Skeletal muscle satellite cell (primary cell): ENCODE data around the gene AGAP3.
A peak's percentile ranks its signal among the peaks of the same experiment; 100 is the strongest.

Source experiments
- H3K27me3 ChIP-seq: 2 replicates; pipeline ENCODE4 v1.7.0; 2013; ENCODE audit warnings: low read length; ENCODE audit not compliant: control insufficient read depth, insufficient read depth
- H3K36me3 ChIP-seq: 2 replicates; pipeline ENCODE4 v1.7.0; 2013; ENCODE audit warnings: mild to moderate bottlenecking, control low read depth, low read length; ENCODE audit not compliant: insufficient read depth
- H3K4me1 ChIP-seq: 2 replicates; pipeline ENCODE4 v1.7.0; 2013; ENCODE audit warnings: low read length; ENCODE audit not compliant: control insufficient read depth, insufficient read depth
- H3K4me2 ChIP-seq: 2 replicates; pipeline ENCODE4 v1.7.0; 2013; ENCODE audit warnings: mild to moderate bottlenecking, low read length
- H3K4me3 ChIP-seq: 2 replicates; pipeline ENCODE4 v1.7.0; 2013; ENCODE audit warnings: low read length
- H3K9ac ChIP-seq: 2 replicates; pipeline ENCODE4 v1.7.0; 2013; ENCODE audit warnings: mild to moderate bottlenecking, low read depth, low read length, moderate library complexity
- H3K9me3 ChIP-seq: replicated peaks from 2 replicates; pipeline ENCODE4 v1.7.0; 2013; ENCODE audit warnings: mild to moderate bottlenecking, control low read depth, low read length

The AGAP3 gene

DNA sequence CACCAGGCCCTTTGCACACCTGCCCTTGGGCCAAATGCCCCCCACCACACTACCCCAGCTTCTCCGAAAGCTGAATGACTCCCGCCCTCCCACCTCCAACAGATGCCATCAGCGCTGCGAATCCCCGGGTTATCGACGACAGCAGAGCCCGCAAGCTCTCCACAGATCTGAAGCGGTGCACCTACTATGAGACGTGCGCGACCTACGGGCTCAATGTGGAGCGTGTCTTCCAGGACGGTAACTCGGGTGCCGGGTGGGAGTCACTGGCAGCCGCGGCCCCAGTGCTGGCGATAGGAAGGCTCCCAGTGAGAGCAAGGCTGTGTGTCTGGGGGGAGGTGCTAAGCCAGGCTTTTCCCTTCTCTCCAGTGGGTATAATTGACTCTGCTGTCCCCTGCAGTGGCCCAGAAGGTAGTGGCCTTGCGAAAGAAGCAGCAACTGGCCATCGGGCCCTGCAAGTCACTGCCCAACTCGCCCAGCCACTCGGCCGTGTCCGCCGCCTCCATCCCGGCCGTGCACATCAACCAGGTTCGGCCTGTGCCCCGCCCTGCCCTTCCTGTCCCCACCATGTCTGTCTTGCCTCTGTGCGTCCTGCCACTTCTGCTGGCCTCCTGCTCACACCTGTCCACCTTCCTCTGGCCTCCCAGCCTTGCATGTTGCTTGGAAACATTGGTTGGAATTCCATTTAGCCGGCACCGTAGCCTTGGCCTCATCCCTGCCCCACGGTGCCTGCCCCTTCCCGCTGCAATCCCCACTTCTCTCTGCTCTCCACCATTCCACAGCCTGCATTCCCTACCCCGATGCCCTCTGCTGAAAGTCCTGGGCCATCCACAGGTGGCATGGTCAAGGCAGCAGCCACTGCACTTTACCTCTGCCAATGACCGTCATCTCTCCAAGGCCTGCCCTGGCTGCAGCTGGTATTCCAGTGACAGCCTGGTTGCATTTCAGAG, 32.1 kb downstream of the AGAP3 start:
- Histone ChIP-seq H3K27me3 (no peaks in the 10 kb centered on the region), H3K4me3 (no peak overlapping the region), H3K36me3 (peaks cover 54% of the 10 kb centered on the region), H3K4me2 (no peak overlapping the region), H3K9me3 (no peaks in the 10 kb centered on the region), H3K9ac (no peak overlapping the region), H3K4me1 (peaks cover 11% of the 10 kb centered on the region)

DNA sequence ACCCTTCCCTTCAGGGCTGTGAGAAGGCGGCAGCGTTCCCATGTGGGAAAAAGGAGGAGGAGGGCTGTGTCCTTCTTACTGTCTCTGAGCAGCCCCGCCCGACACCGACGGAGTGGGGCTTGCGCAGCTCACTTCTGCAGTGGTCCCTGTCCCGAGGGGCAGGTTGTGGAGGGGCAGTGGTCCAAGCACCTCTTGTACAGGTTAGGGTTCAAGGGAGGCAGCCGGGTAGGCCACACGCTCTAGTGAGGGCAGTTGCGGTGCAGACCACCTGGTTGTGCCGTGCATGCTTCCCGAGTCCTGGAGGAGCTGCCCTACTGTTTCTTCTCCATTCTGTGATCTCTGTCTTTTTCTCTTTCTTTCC, 32.8 kb downstream of the AGAP3 start:
- peaks cover 4% of the 10 kb centered on the region for H3K4me1 ChIP-seq
- H3K27me3 ChIP-seq, result no peaks in the 10 kb centered on the region
- no peak overlapping the region for H3K4me2 ChIP-seq
- H3K36me3 ChIP-seq, result peaks cover 57% of the 10 kb centered on the region
- H3K4me3 ChIP-seq, result no peak overlapping the region
- H3K9ac ChIP-seq, result no peak overlapping the region
- no peaks in the 10 kb centered on the region for H3K9me3 ChIP-seq

DNA sequence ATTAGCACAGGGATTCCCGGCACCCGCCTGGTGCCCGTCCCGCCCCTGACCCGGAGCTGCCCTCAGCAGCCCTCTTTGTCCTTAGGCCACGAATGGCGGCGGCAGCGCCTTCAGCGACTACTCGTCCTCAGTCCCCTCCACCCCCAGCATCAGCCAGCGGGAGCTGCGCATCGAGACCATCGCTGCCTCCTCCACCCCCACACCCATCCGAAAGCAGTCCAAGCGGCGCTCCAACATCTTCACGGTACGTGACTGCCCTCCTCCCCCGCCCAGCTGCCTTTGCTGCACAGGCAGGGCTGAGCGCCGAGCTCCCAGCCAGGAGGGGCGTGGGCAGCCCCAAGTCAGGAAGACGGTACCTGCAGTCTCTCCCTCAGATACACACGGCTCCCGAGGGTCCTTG, 33.6 kb downstream of the AGAP3 start:
- peaks cover 62% of the 10 kb centered on the region for H3K36me3 ChIP-seq

DNA sequence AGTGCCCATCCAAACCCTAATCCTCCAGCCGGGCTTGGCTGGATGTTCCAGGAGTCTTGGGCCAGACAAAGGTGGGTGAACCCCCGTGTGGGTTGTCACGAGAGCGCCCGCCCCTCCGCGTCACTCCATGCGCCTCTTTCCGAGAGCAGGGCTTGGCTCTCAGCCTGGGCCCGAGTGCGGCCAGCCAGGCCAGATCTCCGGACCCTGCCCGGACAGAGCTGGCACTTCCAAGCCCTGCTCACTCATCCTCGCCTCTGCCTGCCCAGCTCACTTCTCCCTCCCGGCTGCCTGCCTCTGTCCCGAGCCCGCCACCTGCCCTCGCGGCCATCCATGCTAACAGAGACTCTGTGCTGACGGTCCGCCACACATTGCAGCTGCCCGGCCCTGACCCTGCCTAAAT, 34.6 kb downstream of the AGAP3 start:
- Histone ChIP-seq H3K4me2 (no peak overlapping the region), H3K4me3 (no peak overlapping the region), H3K9me3 (no peaks in the 10 kb centered on the region), H3K27me3 (no peaks in the 10 kb centered on the region), H3K9ac (no peak overlapping the region), H3K4me1 (peaks cover 7% of the 10 kb centered on the region), H3K36me3 (peaks cover 64% of the 10 kb centered on the region)

More for the DNA sequence above, 33.6 kb downstream of the AGAP3 start:
- Histone ChIP-seq H3K9me3 (no peaks in the 10 kb centered on the region), H3K4me1 (no peaks in the 10 kb centered on the region), H3K4me2 (no peak overlapping the region), H3K27me3 (no peaks in the 10 kb centered on the region), H3K4me3 (no peak overlapping the region), H3K9ac (no peak overlapping the region)

DNA sequence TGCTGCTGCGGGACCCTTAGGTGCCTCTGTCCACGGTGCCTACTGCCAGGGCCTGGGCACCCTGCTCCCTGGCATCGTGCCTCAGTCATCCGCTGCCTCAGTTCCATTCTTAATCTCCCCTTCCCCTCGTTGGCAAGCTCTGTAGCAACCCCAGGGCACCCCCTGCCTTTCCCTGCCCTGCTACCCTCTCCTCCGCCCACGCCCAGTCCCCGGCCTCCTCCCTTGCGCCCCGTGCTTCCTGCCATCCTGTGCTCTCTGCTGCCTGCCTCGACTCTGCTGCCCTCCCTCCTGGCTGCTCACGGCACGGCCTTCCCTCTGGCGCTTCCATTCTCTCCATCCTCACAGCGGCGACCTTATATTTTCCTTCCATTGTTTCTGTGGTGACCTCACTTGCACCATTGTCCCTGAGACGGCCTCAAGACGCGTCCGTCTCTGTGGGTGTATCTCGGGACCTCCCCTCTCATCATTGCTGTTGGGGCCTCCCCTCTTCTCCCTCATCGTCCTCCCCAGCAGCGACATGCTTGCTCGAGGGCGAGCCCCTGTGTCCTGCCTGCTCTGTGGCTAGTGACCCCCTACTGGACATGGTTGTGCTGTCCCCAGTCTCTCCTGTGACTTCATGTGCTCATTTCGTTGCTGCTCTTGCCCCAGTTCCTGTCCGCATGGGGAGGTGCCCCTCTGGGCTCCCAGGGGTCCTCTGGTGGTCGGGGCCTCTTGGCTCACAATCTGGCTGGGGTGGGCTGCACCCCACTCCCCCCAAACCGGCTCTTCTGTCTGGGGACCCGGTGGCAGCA, 35.3 kb downstream of the AGAP3 start:
- H3K27me3 ChIP-seq, result no peaks in the 10 kb centered on the region
- H3K9ac ChIP-seq, result no peak overlapping the region
- no peaks in the 10 kb centered on the region for H3K9me3 ChIP-seq
- H3K36me3 ChIP-seq, result peaks cover 63% of the 10 kb centered on the region
- no peak overlapping the region for H3K4me2 ChIP-seq
- peaks cover 7% of the 10 kb centered on the region for H3K4me1 ChIP-seq
- no peak overlapping the region for H3K4me3 ChIP-seq

DNA sequence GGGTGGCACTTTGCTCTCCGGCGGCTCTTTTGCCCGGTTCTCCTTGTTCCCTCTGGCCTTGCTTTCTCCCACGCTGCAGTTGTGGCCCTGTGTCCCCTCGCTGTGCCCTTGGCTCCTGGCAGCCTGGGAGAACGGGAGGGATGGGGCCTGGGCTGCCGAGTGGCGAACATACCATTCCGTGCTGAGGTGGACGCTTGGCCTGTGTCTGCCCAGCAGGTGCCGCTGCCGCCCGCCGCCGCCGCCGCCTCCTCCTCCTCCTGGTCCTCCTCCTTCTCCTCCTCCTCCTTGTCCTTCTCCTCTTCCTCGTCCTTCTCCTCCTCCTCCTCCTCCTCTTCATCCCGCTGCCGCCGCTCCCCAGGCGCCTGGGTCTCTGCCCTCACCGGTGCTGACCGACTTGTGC, 36.0 kb downstream of the AGAP3 start:
- no peak overlapping the region for H3K9ac ChIP-seq
- no peak overlapping the region for H3K4me2 ChIP-seq
- no peak overlapping the region for H3K4me3 ChIP-seq
- H3K27me3 ChIP-seq, result no peaks in the 10 kb centered on the region
- no peaks in the 10 kb centered on the region for H3K9me3 ChIP-seq
- peaks cover 7% of the 10 kb centered on the region for H3K4me1 ChIP-seq
- peaks cover 66% of the 10 kb centered on the region for H3K36me3 ChIP-seq

DNA sequence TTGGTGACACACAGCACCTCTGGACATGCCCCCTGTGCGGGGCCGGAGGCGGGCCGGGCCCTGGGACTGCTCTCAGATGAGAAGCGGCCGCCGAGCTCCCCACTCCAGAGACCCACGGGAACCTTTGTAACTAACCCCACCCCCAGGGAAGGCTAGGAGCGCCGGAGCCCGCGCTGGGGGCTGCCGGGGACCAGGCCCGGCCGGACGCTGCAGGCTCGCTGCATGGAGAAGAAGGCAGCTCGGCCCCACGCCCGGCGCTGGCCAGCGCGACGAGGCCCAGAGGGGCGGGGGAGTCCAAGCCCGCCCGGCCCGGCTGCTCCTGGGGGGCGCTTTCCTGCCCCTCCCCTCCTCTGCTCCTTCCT, 36.5 kb downstream of the AGAP3 start:
- H3K9ac ChIP-seq, result no peak overlapping the region
- H3K36me3 ChIP-seq, result peaks cover 68% of the 10 kb centered on the region
- H3K4me1 ChIP-seq, result peaks cover 7% of the 10 kb centered on the region

DNA sequence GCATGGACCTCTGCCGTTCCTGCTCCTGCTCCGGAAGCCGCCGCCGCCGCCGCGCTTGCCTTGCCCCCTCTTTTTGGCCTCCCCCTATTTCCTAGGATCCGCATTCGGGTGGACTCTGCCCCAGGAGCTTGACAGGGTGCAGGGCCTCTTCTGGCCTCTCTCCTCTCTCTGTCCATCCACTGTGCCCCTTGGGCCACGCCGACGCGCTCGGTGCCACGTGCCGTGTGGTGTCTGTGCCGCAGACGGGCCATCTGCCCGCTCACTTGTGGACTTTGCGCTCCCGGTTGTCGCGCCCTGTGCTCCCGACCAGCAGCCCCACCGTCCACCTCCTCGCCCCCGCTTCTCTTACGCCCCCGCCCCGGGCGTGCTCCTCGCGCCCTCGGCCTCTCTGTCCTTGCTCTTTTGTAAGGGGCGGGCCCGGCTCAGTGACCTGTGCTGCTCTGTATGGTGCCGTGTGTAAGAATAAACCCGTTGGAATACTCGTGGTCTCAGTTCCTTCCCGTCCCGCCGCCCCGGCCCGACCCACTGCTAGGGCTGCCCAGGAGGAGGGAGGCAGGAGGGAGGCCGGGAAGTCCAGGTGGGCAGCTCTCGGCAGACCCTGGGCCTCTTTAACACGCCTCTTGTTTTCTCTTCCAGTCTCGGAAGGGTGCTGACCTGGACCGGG, 37.0 kb downstream of the AGAP3 start:
- H3K4me2 ChIP-seq, result no peak overlapping the region
- H3K36me3 ChIP-seq, result peaks cover 69% of the 10 kb centered on the region
- no peak overlapping the region for H3K9ac ChIP-seq
- no peaks in the 10 kb centered on the region for H3K9me3 ChIP-seq
- no peak overlapping the region for H3K4me3 ChIP-seq
- peaks cover 7% of the 10 kb centered on the region for H3K4me1 ChIP-seq
- no peaks in the 10 kb centered on the region for H3K27me3 ChIP-seq

More for the DNA sequence above, 36.5 kb downstream of the AGAP3 start:
- H3K27me3 ChIP-seq, result no peaks in the 10 kb centered on the region
- no peak overlapping the region for H3K4me2 ChIP-seq
- H3K4me3 ChIP-seq, result no peak overlapping the region
- H3K9me3 ChIP-seq, result no peaks in the 10 kb centered on the region

DNA sequence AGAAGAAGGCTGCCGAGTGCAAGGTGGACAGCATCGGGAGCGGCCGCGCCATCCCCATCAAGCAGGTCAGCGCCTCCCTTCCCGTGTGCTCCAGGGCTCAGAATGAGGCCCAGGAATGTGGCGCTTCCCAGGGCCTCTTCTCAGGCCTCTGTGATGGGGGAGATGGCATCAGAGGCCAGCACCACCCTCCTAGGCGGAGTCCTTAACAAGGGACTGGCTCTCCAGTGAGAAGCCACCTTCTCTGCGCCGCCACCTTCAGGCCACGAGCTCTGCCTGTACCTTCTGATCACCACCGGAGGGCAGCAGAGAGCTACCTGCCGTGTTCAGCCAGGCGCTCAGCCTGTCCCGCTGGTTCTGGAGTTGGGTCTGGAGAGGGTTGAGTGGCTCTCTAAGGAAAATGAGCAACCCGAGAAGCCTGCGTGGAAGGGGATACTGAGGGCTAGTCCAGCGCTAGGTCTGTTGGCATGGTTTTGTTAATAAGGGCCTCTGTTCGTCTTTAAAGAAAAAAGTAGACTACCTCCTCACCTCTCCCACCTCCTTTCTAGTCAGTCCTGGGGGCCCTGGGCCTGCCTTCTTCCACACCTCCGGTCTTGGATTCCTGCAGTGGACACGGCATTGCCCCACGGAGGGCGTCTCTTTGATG, 37.7 kb downstream of the AGAP3 start:
- Histone ChIP-seq H3K4me2 (no peak overlapping the region), H3K27me3 (no peaks in the 10 kb centered on the region), H3K9ac (no peak overlapping the region), H3K4me1 (peaks cover 7% of the 10 kb centered on the region), H3K9me3 (no peaks in the 10 kb centered on the region), H3K4me3 (no peak overlapping the region), H3K36me3 (peaks cover 69% of the 10 kb centered on the region)

DNA sequence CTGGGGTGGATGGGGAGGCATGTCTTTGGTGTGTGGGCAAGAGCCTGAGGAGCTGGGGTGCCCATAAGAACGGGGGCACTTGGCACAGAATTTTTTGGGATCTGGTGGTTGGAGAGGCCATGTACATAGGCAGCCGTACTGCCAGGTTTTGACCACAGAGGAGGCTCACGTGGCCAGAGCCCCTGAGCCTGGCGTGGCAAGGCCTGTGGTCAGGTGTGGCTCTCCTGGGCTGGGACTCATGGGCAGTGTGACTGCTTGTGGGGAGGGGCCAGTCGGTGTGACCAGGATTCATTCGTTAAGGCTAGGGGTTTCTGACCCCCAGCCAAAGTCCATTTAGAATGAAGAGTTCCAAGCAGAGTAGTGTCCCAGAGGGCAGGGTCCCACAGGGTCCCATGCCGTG, 38.2 kb downstream of the AGAP3 start:
- Histone ChIP-seq H3K27me3 (no peaks in the 10 kb centered on the region), H3K9ac (no peak overlapping the region), H3K4me2 (no peak overlapping the region), H3K36me3 (peaks cover 68% of the 10 kb centered on the region), H3K4me3 (no peak overlapping the region), H3K4me1 (peaks cover 7% of the 10 kb centered on the region), H3K9me3 (no peaks in the 10 kb centered on the region)

DNA sequence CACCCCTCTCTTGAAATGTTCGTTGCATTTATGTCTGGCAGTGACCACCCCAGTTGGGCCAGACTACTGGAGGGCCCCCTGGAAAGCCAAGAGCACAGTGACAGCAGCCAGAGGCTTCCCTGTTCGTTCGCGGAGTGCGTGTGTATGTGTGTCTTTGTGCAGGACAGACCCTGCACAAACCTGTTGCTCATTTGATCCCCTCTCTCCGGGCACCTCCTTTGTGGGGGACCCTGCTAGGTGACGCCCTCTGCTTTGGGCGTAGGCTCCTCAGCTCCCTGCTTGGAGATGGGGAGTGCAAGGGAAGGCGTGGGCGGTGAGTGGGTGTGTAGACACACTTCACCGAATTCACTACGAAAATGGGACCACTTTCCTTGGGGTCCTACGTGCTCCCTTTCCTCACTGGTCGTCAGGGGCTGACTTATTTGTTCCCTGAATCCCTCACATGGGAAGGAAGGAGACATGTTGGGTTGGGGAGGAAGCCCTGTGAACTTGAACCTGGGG, 38.7 kb downstream of the AGAP3 start:
- no peaks in the 10 kb centered on the region for H3K27me3 ChIP-seq
- peaks cover 7% of the 10 kb centered on the region for H3K4me1 ChIP-seq
- H3K4me3 ChIP-seq, result no peak overlapping the region
- H3K9me3 ChIP-seq, result no peaks in the 10 kb centered on the region
- peaks cover 68% of the 10 kb centered on the region for H3K36me3 ChIP-seq
- H3K9ac ChIP-seq, result no peak overlapping the region
- peak overlapping the region; percentile 77 for H3K4me2 ChIP-seq
